T-cell (primary cell): ENCODE data around the gene NLRP12. TPM values are rescaled to one million over a fixed set of nuclear protein-coding genes. Genes with fewer than 3 reads are reported as not detected.
"Not testable (repeated sequence)": the region's sequence is repeated elsewhere in the genome, so short reads cannot be mapped to it uniquely, and the experiment has no call there.

Experiments
- ATAC-seq, 4 experiments: fragments of 200-7000 bp in 3 of 4; fragments of 150-1000 bp in 1 of 4; cut with Tn5 transposase; replicated peaks in 1 of 4; 1 replicate in 3 of 4; 2 replicates in 1 of 4; pipeline ENCODE4 v1.10.0; 2021; ENCODE audit warnings: moderate library complexity in 3 of 4, mild to moderate bottlenecking in 2 of 4, moderate number of reproducible peaks in 1 of 4
- CTCF ChIA-PET, 2 donors: fragments of 300-600 bp; sonication (Branson Sonifier 250); formaldehyde crosslinking; loops; one replicate each; lab custom pipeline; 2022; ENCODE audit warnings: antibody characterized with exemption in 2 of 2; lab: Charles Lee
- POLR2A ChIA-PET, 2 donors: fragments of 300-600 bp; sonication (Branson Sonifier 250); formaldehyde crosslinking; loops; one replicate each; lab custom pipeline; 2022; ENCODE audit warnings: antibody characterized with exemption in 2 of 2; lab: Charles Lee
- DNase-seq, 35 experiments: peaks; one replicate each; pipeline versions ENCODE4 v3.0.0 to v3.0.0-alpha.2; 2013 to 2023
- H3K27ac ChIP-seq: one replicate; pipeline ENCODE4 v1.5.1; 2013; ENCODE audit warnings: low read length
- H3K27me3 ChIP-seq, 2 experiments: replicated peaks in 1 of 2; 1 replicate in 1 of 2; 2 replicates in 1 of 2; pipeline versions ENCODE4 v1.6.1 to v1.7.0; 2013; ENCODE audit warnings: low read length in 1 of 2, mixed read lengths in 1 of 2; ENCODE audit not compliant: control insufficient read depth in 2 of 2, insufficient read depth in 2 of 2; ENCODE audit errors: extremely low read depth in 1 of 2
- H3K36me3 ChIP-seq, 2 donors: 1 replicate in 1 of 2; 2 replicates in 1 of 2; pipeline versions ENCODE4 v1.6.1 to v1.7.0; 2013; ENCODE audit warnings: low read length in 1 of 2; ENCODE audit not compliant: control insufficient read depth in 2 of 2, insufficient read depth in 1 of 2; ENCODE audit errors: extremely low read depth in 1 of 2
- H3K4me1 ChIP-seq, 2 experiments: 1 replicate in 1 of 2; 2 replicates in 1 of 2; pipeline versions ENCODE4 v1.6.1 to v1.7.0; 2013; ENCODE audit warnings: low read length in 2 of 2, mixed read lengths in 1 of 2; ENCODE audit not compliant: insufficient read depth in 2 of 2, control insufficient read depth in 1 of 2; ENCODE audit errors: extremely low read depth in 1 of 2
- H3K4me3 ChIP-seq, 2 donors: 1 replicate in 1 of 2; 2 replicates in 1 of 2; pipeline versions ENCODE4 v1.5.1 to v1.7.0; 2013; ENCODE audit warnings: mild to moderate bottlenecking in 2 of 2, low read length in 1 of 2, moderate library complexity in 1 of 2; ENCODE audit not compliant: control insufficient read depth in 1 of 2; ENCODE audit errors: extremely low read depth in 1 of 2
- H3K9me3 ChIP-seq: 2 replicates; pipeline ENCODE4 v1.7.0; 2013
- H3K27ac Mint-ChIP-seq, 2 donors: one replicate each; pipeline ENCODE4 v1.8.0; 2020 to 2021; ENCODE audit warnings: mild to moderate bottlenecking in 2 of 2, mixed read lengths in 2 of 2
- H3K27me3 Mint-ChIP-seq, 2 donors: one replicate each; pipeline ENCODE4 v1.8.0; 2021 to 2022; ENCODE audit warnings: mixed read lengths in 2 of 2
- H3K36me3 Mint-ChIP-seq: one replicate; pipeline ENCODE4 v1.8.0; 2021; ENCODE audit warnings: mixed read lengths
- H3K4me1 Mint-ChIP-seq, 3 donors: one replicate each; pipeline ENCODE4 v1.8.0; 2020 to 2022; ENCODE audit warnings: mixed read lengths in 3 of 3, mild to moderate bottlenecking in 1 of 3
- H3K4me3 Mint-ChIP-seq, 3 donors: one replicate each; pipeline ENCODE4 v1.8.0; 2020 to 2022; ENCODE audit warnings: mild to moderate bottlenecking in 3 of 3, mixed read lengths in 3 of 3, moderate library complexity in 3 of 3
- H3K9me3 Mint-ChIP-seq, 3 donors: one replicate each; pipeline ENCODE4 v1.8.0; 2020 to 2022; ENCODE audit warnings: mixed read lengths in 3 of 3
- WGBS: methylation state at CpG from one replicate; pipeline ENCODE4 v1.1.5; 2013; ENCODE audit warnings: missing lambda C conversion rate; ENCODE audit not compliant: insufficient coverage; 5-methylcytosine and 5-hydroxymethylcytosine counted together
- total RNA-seq, 35 experiments: library from RNA in 6 of 35; stranded (reverse) in 6 of 35; fragments of 120-200 nt in 1 of 35; gene quantifications; one replicate each; pipeline versions ENCODE4 v1.2.1 to v1.2.4 and lab custom pipeline; 2013 to 2026

NLRP12 gene
- total RNA-seq, 5 donors from 2014 or later (not counting 1 experiment from before 2014, with no cell fraction given) = not detected

- POLR2A ChIA-PET, ATAC-seq, H3K4me3 ChIP-seq, H3K27me3 ChIP-seq, H3K4me1 ChIP-seq, H3K4me3 Mint-ChIP-seq, CTCF ChIA-PET, H3K27ac ChIP-seq, H3K4me1 Mint-ChIP-seq, H3K9me3 Mint-ChIP-seq, DNase-seq, H3K9me3 ChIP-seq, H3K36me3 ChIP-seq, H3K27ac Mint-ChIP-seq, H3K36me3 Mint-ChIP-seq: not testable (repeated sequence)
- H3K27me3 Mint-ChIP-seq = peaks cover 0 to 17% of the 10 kb centered on the region in 2 donors
- WGBS = 89% methylated on average over 9 of the region's 12 CpGs
Observed at GRCh38 chr19:53769696-53770309, 54.3 kb downstream of the NLRP12 start.

GRCh38 chr19:53768401-53768800 lies 55.7 kb downstream of the NLRP12 start:
- ATAC-seq = no peak
- no peaks in the 10 kb centered on the region for H3K4me1 ChIP-seq
- H3K4me1 Mint-ChIP-seq = peaks cover 0 to 4% (median 2%) of the 10 kb centered on the region in 3 donors
- ChIA-PET POLR2A (no interaction called here), CTCF (no interaction called here)
- no peaks in the 10 kb centered on the region for H3K36me3 ChIP-seq
- no peak overlapping the region for H3K4me3 ChIP-seq
- no peak overlapping the region for H3K27ac Mint-ChIP-seq
- H3K27me3 Mint-ChIP-seq = peaks cover 3 to 17% of the 10 kb centered on the region in 2 donors
- peaks cover 0 to 4% of the 10 kb centered on the region in 2 experiments for H3K27me3 ChIP-seq
- peaks cover 0 to 3% (median 0%) of the 10 kb centered on the region in 3 donors for H3K9me3 Mint-ChIP-seq
- H3K9me3 ChIP-seq = no peaks in the 10 kb centered on the region
- no peaks in the 10 kb centered on the region for H3K36me3 Mint-ChIP-seq
- H3K27ac ChIP-seq = no peak overlapping the region
- WGBS = 97% methylated on average over 23 of the region's 27 CpGs
- no peak overlapping the region for H3K4me3 Mint-ChIP-seq
- no peak for DNase-seq

- CTCF ChIA-PET, POLR2A ChIA-PET, H3K4me3 Mint-ChIP-seq, H3K27me3 Mint-ChIP-seq, H3K27me3 ChIP-seq, H3K4me1 Mint-ChIP-seq, ATAC-seq, H3K36me3 Mint-ChIP-seq, H3K9me3 Mint-ChIP-seq, H3K9me3 ChIP-seq, H3K27ac ChIP-seq, H3K27ac Mint-ChIP-seq, DNase-seq, H3K36me3 ChIP-seq, H3K4me3 ChIP-seq, H3K4me1 ChIP-seq: not testable (repeated sequence)
- WGBS = 50% methylated on average over 1 of the region's 2 CpGs
Observed at GRCh38 chr19:53758991-53759390, 65.1 kb downstream of the NLRP12 start.

Other genes with a start within 250 kb of the NLRP12 start
- not detected for gene DPRX, start 192.3 kb downstream of the NLRP12 start, total RNA-seq
- 100 to 1,000 TPM in 2 of 5 donors, 10 to 100 TPM in 3; 49.9 to 335 (median 70.9) TPM for gene MYADM, start 43.6 kb upstream of the NLRP12 start, total RNA-seq
- gene PRKCG, start 57.9 kb upstream of the NLRP12 start, total RNA-seq = 1 to 10 TPM in 1 of 5 donors, under 1 TPM in 2, not detected in 2; 0.15 to 2.4 (median 0.32) TPM
- gene CACNG7, start 85.0 kb upstream of the NLRP12 start, total RNA-seq = not detected
- under 1 TPM in 1 of 5 donors, not detected in 4; 0.03 TPM for gene CACNG8, start 138.6 kb upstream of the NLRP12 start, total RNA-seq
- gene CACNG6, start 167.3 kb upstream of the NLRP12 start, total RNA-seq = not detected
- not detected for gene VSTM1, start 239.6 kb upstream of the NLRP12 start, total RNA-seq